Natural killer cell (primary cell): ENCODE results near the gene OR52E5. TPM values are rescaled to one million over a fixed set of nuclear protein-coding genes. Genes with fewer than 3 reads are reported as not detected.

Experiments
- ATAC-seq, 3 donors: fragments of 150-1000 bp in 2 of 3; fragments of 200-7000 bp in 1 of 3; cut with Tn5 transposase; 1 replicate in 1 of 3; 2 replicates in 2 of 3; pipeline ENCODE4 v1.10.0; 2021; ENCODE audit warnings: mild to moderate bottlenecking in 2 of 3, moderate library complexity in 2 of 3
- DNase-seq, 2 donors: peaks; one replicate each; pipeline versions ENCODE4 v3.0.0 to v3.0.0-alpha.2; 2013 to 2021; ENCODE audit warnings: mixed read lengths in 1 of 2
- H3K27ac ChIP-seq: one replicate; pipeline ENCODE4 v1.5.1; 2013; ENCODE audit warnings: mild to moderate bottlenecking, low read length
- H3K27me3 ChIP-seq: one replicate; pipeline ENCODE4 v1.6.1; 2013; ENCODE audit warnings: low read length; ENCODE audit not compliant: control insufficient read depth, insufficient read depth
- H3K36me3 ChIP-seq: one replicate; pipeline ENCODE4 v1.6.1; 2013; ENCODE audit warnings: low read length; ENCODE audit not compliant: control insufficient read depth, insufficient read depth
- H3K4me1 ChIP-seq: one replicate; pipeline ENCODE4 v1.6.1; 2013; ENCODE audit warnings: low read length; ENCODE audit not compliant: control insufficient read depth, insufficient read depth
- H3K4me3 ChIP-seq: one replicate; pipeline ENCODE4 v1.5.1; 2013; ENCODE audit warnings: low read length
- H3K9me3 ChIP-seq: one replicate; pipeline ENCODE4 v1.6.1; 2013; ENCODE audit warnings: low read length; ENCODE audit not compliant: control insufficient read depth, insufficient read depth
- H3K27ac Mint-ChIP-seq, 2 donors: one replicate each; pipeline ENCODE4 v1.8.0; 2022; ENCODE audit warnings: mild to moderate bottlenecking in 2 of 2, mixed read lengths in 2 of 2, moderate library complexity in 1 of 2
- H3K27me3 Mint-ChIP-seq, 2 donors: one replicate each; pipeline ENCODE4 v1.8.0; 2022; ENCODE audit warnings: low read depth in 2 of 2, mixed read lengths in 2 of 2
- H3K36me3 Mint-ChIP-seq: one replicate; pipeline ENCODE4 v1.8.0; 2022; ENCODE audit warnings: mixed read lengths
- H3K4me1 Mint-ChIP-seq, 2 donors: one replicate each; pipeline ENCODE4 v1.8.0; 2022; ENCODE audit warnings: mixed read lengths in 2 of 2
- H3K4me3 Mint-ChIP-seq: one replicate; pipeline ENCODE4 v1.8.0; 2022; ENCODE audit warnings: mild to moderate bottlenecking, moderate library complexity, mixed read lengths
- H3K9me3 Mint-ChIP-seq, 2 donors: one replicate each; pipeline ENCODE4 v1.8.0; 2022; ENCODE audit warnings: mixed read lengths in 2 of 2
- WGBS: methylation state at CpG from one replicate; pipeline ENCODE4 v1.1.7; 2013; ENCODE audit warnings: missing lambda C conversion rate; ENCODE audit not compliant: insufficient coverage; 5-methylcytosine and 5-hydroxymethylcytosine counted together
- intact Hi-C: fragments of 100-400 bp; cut with micrococcal nuclease; formaldehyde crosslinking; loops from one replicate; pipeline ENCODE4 v1.14.2; 2022
- total RNA-seq, 4 donors: library from RNA; stranded (reverse); fragments of 120-200 nt in 1 of 4; gene quantifications; one replicate each; pipeline versions ENCODE4 v1.2.3 to v1.2.4, GENCODE V29; 2013 to 2022
- TF ChIP-seq, protein P1 (sequence below): fragments of 200-600 bp; IDR thresholded peaks from one replicate; pipeline ENCODE4 v1.8.0; 2022; ENCODE audit warnings: antibody characterized with exemption

The OR52E5 gene
- total RNA-seq, 3 donors from 2014 or later (not counting 1 experiment from before 2014, with no cell fraction given): not detected

GRCh38 chr11:5940748-5941147, 47.7 kb downstream of the OR52E5 start:
- H3K36me3 ChIP-seq: no peaks in the 10 kb centered on the region
- Mint-ChIP-seq H3K4me3 (no peak overlapping the region), H3K27ac (no peak overlapping the region), H3K9me3 (peaks cover 2 to 4% of the 10 kb centered on the region in 2 donors), H3K36me3 (no peaks in the 10 kb centered on the region), H3K27me3 (peaks cover 0 to 36% of the 10 kb centered on the region in 2 donors), H3K4me1 (no peaks in the 10 kb centered on the region)
- H3K9me3 ChIP-seq: no peaks in the 10 kb centered on the region
- DNase-seq (no peak), ATAC-seq (no peak)
- no peak overlapping the region for H3K27ac ChIP-seq
- no peaks in the 10 kb centered on the region for H3K27me3 ChIP-seq
- WGBS: 97% methylated on average over 2 of the region's 2 CpGs
- intact Hi-C loops: no loop called here
- no peak overlapping the region for H3K4me3 ChIP-seq
- H3K4me1 ChIP-seq: no peaks in the 10 kb centered on the region
- TF ChIP-seq, protein P1, sequence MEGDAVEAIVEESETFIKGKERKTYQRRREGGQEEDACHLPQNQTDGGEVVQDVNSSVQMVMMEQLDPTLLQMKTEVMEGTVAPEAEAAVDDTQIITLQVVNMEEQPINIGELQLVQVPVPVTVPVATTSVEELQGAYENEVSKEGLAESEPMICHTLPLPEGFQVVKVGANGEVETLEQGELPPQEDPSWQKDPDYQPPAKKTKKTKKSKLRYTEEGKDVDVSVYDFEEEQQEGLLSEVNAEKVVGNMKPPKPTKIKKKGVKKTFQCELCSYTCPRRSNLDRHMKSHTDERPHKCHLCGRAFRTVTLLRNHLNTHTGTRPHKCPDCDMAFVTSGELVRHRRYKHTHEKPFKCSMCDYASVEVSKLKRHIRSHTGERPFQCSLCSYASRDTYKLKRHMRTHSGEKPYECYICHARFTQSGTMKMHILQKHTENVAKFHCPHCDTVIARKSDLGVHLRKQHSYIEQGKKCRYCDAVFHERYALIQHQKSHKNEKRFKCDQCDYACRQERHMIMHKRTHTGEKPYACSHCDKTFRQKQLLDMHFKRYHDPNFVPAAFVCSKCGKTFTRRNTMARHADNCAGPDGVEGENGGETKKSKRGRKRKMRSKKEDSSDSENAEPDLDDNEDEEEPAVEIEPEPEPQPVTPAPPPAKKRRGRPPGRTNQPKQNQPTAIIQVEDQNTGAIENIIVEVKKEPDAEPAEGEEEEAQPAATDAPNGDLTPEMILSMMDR: no peak

DNA sequence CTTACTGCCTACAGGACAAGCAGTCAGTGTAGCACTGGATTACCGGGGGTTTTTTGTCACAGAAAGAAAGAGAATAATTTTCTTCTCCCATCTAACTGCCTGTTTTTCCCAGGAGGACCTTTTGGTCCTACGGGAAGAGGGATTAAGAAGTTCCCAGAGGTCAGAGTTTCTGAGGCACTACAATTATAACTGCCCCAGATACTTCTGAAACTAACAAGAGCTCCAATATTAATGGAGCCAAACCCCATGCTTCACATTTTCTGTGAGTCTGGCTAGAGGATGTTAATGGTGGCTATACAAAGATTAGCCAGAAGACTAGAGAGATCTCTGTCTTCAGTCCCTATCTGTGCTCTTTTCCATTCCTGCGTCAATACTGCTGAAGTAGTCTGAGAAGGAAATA, 48.9 kb downstream of the OR52E5 start, which contains the start of gene OR56A3:
OR56A3 (plus strand) TSS at position 301 of the 400 bp plus-strand sequence. CDS start 5,096 bp downstream, outside the sequence.
- Mint-ChIP-seq H3K4me1 (no peaks in the 10 kb centered on the region), H3K27me3 (peaks cover 0 to 36% of the 10 kb centered on the region in 2 donors), H3K36me3 (no peaks in the 10 kb centered on the region), H3K9me3 (peaks cover 2 to 4% of the 10 kb centered on the region in 2 donors), H3K27ac (no peak within 1 kb of the TSS), H3K4me3 (no peak within 1 kb of the TSS)
- H3K36me3 ChIP-seq: no peaks in the 10 kb centered on the region
- TF ChIP-seq, protein P1: no peak
- WGBS: 100% methylated on average over 2 of the region's 3 CpGs
- H3K4me3 ChIP-seq: no peak within 1 kb of the TSS
- no peak for ATAC-seq
- no peaks in the 10 kb centered on the region for H3K4me1 ChIP-seq
- H3K27me3 ChIP-seq: no peaks in the 10 kb centered on the region
- H3K9me3 ChIP-seq: no peaks in the 10 kb centered on the region
- intact Hi-C loops: no loop called here
- no peak within 1 kb of the TSS for H3K27ac ChIP-seq
- no peak for DNase-seq

Other genes with a start within 250 kb of the OR52E5 start
- gene TRIM5, start 208.1 kb upstream of the OR52E5 start, total RNA-seq: 10 to 100 TPM; 16.3 to 24.4 (median 20.2) TPM
- gene TRIM22, start 203.4 kb upstream of the OR52E5 start, total RNA-seq: 100 to 1,000 TPM; 304 to 339 (median 334) TPM
- under 1 TPM; 0.18 to 0.93 (median 0.42) TPM for gene OR56B1, start 156.8 kb upstream of the OR52E5 start, total RNA-seq
- gene OR52N4, start 139.0 kb upstream of the OR52E5 start, total RNA-seq: 1 to 10 TPM; 1.2 to 2.1 (median 1.3) TPM
- not detected for gene OR52N5, start 109.9 kb upstream of the OR52E5 start, total RNA-seq
- not detected for gene OR52N1, start 101.9 kb upstream of the OR52E5 start, total RNA-seq
- not detected for gene OR52N2, start 84.3 kb upstream of the OR52E5 start, total RNA-seq
- not detected for gene OR52E6, start 51.3 kb upstream of the OR52E5 start, total RNA-seq
- gene OR52E8, start 35.5 kb upstream of the OR52E5 start, total RNA-seq: not detected
- gene OR52E4, start 12.6 kb upstream of the OR52E5 start, total RNA-seq: not detected
- gene OR56A3, start 49.0 kb downstream of the OR52E5 start, total RNA-seq: not detected
- gene OR56A5, start 75.3 kb downstream of the OR52E5 start, total RNA-seq: under 1 TPM in 1 of 3 donors, not detected in 2; 0.41 TPM
- under 1 TPM in 1 of 3 donors, not detected in 2; 0.35 TPM for gene OR52L1, start 93.8 kb downstream of the OR52E5 start, total RNA-seq
- gene OR56A4, start 113.7 kb downstream of the OR52E5 start, total RNA-seq: under 1 TPM; 0.09 to 0.13 (median 0.09) TPM
- gene OR56A1, start 137.6 kb downstream of the OR52E5 start, total RNA-seq: under 1 TPM in 2 of 3 donors, not detected in 1; 0.05 to 0.16 TPM
- gene OR56B4, start 214.5 kb downstream of the OR52E5 start, total RNA-seq: not detected